HG03095 (cell line): ENCODE measurements around the gene FBN2.
"Not testable (repeated sequence)": the region's sequence is repeated elsewhere in the genome, so short reads cannot be mapped to it uniquely, and the experiment has no call there.

Experiments
- ATAC-seq: cut with Tn5 transposase; IDR thresholded peaks from one replicate; pipeline ENCODE4 v1.9.1; 2021; ENCODE audit warnings: moderate library complexity; ENCODE audit not compliant: unreplicated experiment

The FBN2 gene

DNA sequence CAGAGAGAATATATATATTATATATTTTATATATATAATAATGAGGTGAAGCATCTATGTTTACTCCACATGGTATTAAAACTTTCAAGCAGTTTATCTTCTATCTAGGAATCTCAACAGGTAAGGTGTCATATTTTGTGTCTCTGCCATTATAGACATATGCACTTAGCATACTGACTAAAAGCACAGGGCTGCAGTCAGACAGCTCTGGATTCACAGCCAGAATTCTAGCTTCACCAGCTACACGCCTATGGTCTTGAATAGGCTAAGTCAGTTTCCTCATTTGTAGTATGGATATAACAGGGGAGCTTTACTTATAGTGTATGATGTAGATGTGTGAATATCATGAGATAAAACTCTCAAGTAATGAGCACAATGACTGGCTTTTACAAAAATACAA is 57.9 kb downstream of the FBN2 start:
- no peak for ATAC-seq

GRCh38 chr5:128478386-128479368 is 59.4 kb downstream of the FBN2 start:
- ATAC-seq, result no peak

GRCh38 chr5:128477944-128478343 is 60.1 kb downstream of the FBN2 start:
- ATAC-seq, result no peak

DNA sequence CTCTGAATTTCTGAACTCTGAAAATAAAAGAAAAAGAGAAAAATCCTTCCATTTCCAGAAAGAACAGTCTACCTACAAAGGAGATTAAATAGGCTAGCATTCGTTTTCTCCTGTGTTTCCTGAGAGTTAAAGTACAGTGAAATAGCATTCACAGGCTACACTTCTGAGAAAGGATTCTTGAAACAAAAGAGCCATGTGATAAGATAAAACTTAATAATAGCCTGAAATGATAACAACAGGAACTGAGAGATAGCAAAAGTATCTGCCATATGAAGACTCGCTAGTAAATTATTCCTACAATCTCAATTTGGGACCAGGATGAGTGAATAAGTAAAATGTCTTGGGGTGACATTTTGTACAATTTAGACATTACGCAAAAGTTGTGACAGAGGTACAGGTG is 62.4 kb downstream of the FBN2 start:
- ATAC-seq, result no peak

GRCh38 chr5:128472919-128473318 is 65.1 kb downstream of the FBN2 start:
- ATAC-seq, result no peak

GRCh38 chr5:128472036-128472435 is 66.0 kb downstream of the FBN2 start:
- no peak for ATAC-seq

- no peak for ATAC-seq
These were observed 67.4 kb downstream of the FBN2 start for GRCh38 chr5:128470663-128471062.

GRCh38 chr5:128469912-128470311 is 68.1 kb downstream of the FBN2 start:
- no peak for ATAC-seq

DNA sequence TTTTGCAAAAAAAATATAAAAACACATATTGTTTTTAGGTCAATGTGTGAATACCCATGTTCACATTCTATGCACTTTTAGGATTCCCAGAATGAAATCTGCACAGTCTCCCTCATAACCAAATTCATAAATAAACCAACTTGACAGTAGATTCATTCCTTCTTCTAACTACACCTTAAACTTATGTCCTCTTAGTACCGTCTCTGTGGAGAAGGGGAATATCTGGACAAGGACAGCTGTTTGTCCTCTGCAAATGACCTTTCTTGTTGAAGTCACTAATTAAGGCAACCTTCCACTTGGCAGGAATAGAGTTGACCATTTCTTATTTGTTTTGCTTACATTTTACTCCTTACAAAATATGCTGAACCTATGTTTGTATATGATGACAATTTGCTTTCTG is 71.1 kb downstream of the FBN2 start:
- no peak for ATAC-seq

GRCh38 chr5:128466554-128466953 is 71.5 kb downstream of the FBN2 start:
- no peak for ATAC-seq

- no peak for ATAC-seq
These were observed 73.4 kb downstream of the FBN2 start for GRCh38 chr5:128464596-128464995.

GRCh38 chr5:128462330-128462729 is 75.7 kb downstream of the FBN2 start:
- ATAC-seq, result no peak

- ATAC-seq, result not testable (repeated sequence)
These were observed 80.7 kb downstream of the FBN2 start for GRCh38 chr5:128457147-128457915.

- no peak for ATAC-seq
These were observed 82.1 kb downstream of the FBN2 start for GRCh38 chr5:128455841-128456361.

DNA sequence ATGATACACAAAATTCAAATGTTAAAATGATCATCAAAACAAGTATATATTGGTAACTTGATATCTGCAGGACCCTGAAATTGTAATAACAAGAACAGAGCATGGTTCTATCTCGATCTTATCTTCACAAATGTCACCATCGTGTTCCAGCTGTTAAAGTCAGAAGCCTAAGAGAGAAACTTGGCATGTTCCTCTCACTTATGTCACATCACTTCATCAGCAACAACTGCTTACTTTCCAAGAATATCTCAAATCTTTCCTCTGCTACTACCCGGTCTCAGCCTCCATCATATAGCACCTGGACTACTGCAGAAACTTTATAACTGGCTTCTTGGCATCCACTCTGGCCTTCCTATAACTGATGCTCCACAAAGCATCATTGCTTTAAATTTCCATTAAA is 84.9 kb downstream of the FBN2 start:
- no peak for ATAC-seq

DNA sequence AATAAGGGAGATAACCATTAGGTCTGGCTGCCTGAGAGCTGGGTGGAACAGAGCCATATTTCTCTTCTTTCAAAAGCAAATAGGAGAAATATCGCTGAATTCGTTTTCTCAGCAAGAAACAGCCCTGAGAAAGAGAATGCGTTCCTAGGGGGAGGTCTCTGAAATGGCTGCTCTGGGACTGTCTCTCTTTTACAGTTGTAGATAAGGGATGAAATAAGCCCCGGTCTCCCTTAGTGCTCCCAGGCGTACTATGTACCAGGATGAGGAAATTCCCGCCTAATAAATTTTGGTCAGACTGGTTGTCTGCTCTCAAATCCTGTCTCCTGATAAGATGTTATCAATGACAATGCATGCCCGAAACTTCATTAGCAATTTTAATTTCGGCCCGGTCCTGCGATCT is 90.8 kb downstream of the FBN2 start:
- ATAC-seq, result not testable (repeated sequence)

DNA sequence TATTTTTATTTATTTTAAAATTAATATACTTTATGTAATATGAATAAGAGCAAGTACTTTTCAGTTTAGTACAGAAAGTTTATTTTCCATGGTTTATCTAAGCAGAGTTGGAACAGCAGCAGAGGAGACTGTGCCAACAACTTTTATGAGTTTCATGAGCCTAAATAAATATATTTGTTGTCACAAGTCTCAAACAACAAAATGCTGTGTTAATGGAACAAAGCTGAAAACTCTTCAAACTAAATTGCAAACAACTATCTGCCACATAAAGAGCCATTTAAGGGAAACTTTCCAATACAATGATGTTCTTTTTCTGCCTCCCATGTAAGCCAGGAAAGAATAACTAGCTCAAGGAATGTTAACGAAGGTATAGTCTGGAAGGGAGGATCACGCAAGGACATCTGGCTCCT is 96.1 kb downstream of the FBN2 start:
- ATAC-seq, result no peak

- no peak for ATAC-seq
These were observed 96.9 kb downstream of the FBN2 start for GRCh38 chr5:128441165-128441564.

- ATAC-seq, result no peak
These were observed 101.3 kb downstream of the FBN2 start for GRCh38 chr5:128436749-128437188.

DNA sequence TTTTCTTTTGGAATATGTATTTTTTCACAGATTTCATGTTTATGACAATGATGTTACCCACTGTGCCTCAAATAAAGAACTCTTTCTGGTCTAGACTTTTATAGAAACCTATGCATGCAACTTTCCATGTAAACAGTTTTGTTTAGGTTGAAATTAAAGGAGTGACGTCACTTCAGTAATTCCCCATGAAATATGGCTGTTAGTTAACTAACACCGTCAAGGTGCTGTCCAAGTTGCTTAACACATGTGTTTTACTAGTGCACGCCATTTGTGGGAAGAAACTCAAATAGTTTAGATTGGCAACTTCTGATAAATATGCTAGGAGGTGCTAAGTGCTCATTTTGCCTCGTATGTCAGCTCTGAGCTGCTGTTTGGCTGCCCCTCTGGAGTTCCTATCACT is 102.2 kb downstream of the FBN2 start:
- ATAC-seq, result no peak

DNA sequence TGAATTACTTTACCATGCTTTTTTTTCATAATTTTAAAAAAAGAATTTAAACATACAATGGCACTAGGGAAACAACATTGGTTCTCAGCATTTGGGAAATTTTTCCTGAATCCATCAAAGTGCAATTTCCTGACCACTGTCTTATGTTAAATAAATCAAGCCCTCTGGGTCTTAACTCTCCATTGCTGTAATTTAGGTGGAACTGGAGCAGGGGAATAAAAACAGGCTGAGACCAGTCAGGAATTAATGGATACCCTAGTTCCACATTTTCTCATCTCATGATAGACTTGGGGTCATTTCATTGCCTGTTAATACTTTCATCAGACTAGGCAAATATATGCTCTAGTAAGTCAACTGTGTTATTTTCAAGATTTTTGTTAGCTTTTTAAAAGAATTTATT is 103.1 kb downstream of the FBN2 start:
- no peak for ATAC-seq
